GM20000 (cell line): ENCODE results near the gene DNASE2B.

Experiments used
- DNase-seq: peaks from one replicate; pipeline ENCODE4 v3.0.0; 2012; ENCODE audit warnings: low spot score
- CTCF ChIP-seq: IDR thresholded peaks from 2 replicates; pipeline ENCODE4 v1.5.1; 2012; ENCODE audit warnings: mild to moderate bottlenecking, control low read depth; ENCODE audit errors: extremely low read depth, missing control alignments

Gene DNASE2B

GRCh38 chr1:84422909-84423308, 24.6 kb downstream of the DNASE2B start:
- no peak for DNase-seq
- TF ChIP-seq CTCF = no peak

DNA sequence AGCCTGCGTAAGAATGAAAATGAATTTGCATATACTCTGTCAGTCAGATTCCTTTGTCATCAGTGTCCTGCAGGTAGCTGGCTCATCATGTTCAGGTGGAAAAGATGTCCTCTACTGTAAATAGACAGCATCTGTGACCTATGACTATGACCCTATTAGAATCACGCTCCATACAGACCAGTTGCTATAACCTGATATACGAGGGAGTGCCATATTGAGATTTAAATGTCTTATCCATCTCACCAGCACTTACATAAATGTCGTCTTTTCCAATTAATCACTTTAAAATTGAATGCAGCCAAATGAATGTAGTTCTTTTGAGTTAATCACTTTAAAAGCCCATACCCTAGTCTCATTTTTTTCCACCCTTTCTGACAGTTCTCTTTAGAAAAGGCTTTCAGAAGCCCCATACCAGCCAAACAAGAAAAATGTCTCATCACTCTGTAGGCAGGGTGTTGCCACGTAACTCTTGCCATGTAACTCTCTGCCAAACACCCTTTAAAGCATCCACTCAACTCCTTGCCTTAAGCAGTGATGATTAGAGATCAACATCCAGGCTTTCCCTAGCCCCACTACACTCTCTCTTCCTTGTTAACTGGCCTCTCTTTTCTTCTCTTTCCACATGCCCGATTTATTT, 26.3 kb downstream of the DNASE2B start:
- no peak for TF ChIP-seq CTCF
- DNase-seq = no peak

DNA sequence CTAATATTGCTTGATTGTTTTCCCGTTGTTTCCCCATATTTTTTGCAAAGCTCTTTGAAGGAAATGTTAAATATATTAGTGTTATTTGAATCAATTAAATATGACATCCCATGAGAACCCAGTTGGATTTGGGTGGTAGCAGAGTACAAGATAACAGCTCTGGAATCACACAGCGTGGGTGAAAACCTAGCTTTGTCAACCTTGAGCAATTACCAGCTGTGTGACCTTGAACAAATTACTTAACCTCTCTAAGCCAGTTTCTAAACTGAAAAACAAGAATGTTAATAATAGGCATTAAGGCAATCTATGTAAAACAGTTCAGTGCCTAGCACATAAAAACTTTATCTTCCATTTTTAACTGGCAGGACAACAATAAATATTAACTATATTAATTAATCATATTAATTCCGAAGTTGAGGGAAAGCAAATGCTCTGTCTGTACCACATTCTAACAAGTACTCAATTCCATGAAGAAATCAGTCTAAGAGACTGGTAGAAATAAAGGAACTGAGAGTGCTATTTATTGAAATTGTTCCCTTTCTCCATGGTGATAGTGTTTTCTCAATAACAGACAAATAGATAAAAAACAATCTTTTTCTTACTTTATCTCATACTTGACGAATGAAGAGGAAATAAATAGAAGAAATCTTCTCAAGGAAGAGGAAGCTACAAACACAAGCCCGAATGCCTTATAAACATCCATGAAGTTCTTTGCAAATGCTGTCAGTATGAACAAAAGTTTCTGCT, 27.0 kb downstream of the DNASE2B start:
- no peak for DNase-seq
- no peak for TF ChIP-seq CTCF

- no peak for TF ChIP-seq CTCF
- DNase-seq = no peak
Measured at GRCh38 chr1:84426376-84426775, 28.1 kb downstream of the DNASE2B start.

DNA sequence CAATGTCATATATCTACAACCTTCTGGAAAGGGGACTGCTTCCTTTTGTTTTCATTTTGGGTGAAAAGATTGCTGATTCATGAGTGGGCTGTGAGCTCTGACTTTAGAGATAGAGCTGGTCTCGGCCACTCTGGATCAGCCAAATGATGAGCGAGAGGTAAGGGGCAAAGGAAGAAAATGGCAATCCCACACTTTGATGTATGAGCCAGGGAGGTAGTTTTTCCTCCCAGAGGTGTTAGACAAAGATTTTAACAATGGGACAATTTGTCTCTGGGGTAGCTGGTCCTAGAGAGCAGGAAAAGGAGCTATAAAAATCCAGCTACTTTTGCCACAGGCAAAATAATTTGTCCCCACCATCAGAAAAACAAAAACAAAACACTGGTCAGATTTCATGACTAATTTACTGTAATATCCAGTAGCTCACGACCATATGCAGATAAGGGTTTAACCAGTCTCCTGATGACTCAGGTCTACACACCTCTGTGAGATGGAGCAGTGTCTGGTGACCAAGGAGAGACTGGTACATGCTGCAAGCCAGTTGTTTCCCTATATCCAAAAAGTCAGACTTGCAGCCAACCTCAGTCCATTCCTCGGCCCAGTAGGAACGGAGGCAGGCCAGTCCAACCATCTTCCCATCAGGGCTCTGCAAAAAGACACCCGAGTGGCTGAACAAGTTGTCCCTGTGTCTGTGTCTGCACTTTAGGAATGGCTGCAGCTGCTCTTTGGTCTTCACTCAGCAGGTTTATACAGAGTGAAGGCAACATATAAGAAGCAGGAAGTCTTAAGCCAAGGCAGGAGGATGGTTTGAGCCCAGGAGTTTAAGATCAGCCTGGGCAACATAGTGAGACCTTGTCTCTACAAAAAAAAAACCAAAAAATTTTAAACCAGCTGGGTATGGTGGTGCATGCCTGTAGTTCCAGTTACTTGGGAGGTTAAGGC, 29.2 kb downstream of the DNASE2B start:
- DNase-seq = no peak
- TF ChIP-seq CTCF = no peak

- TF ChIP-seq CTCF = no peak
- DNase-seq = no peak
Measured at GRCh38 chr1:84428235-84428634, 30.0 kb downstream of the DNASE2B start.

GRCh38 chr1:84429231-84429630, 30.9 kb downstream of the DNASE2B start:
- no peak for TF ChIP-seq CTCF

More at GRCh38 chr1:84429231-84429630, 30.9 kb downstream of the DNASE2B start:
- DNase-seq = no peak
